ENCODE measurements around the gene DOCK8. TPM values are rescaled to one million over a fixed set of nuclear protein-coding genes. Genes with fewer than 3 reads are reported as not detected.

Gene DOCK8
- total RNA-seq, 2 donors from 2014 or later = 5.2 to 9.5 TPM

DNA sequence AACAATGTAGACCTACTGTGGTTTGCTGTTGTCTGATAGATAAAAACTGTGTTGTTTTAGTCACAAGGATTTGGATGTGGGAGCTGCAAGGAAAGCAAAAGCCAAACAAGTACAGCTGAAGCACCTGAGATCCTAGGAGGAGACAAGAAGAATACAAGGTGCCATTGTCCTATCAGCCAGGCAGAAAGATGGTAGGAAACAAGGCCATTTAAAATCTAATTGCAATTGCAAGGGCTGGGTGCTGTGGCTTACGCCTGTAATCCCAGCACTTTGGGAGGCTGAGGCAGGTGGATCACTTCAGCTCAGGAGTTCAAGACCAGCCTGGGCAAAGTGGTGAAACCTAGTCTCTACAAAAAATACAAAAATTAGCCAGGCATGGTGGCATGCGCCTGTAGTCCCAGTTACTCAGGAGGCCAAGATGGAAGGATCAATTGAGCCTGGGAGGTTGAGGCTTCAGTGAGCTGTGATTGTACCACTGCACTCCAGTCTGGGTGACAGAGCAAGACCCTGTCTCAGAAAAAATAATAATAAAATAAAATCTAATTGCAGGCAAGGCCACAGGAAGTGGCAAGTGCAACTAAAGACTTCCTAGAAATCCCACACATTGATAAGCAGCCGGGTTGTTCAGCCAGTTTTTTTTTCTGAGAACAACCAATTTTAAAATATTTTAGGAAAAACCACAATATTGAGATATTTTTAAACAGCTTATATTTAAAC is 22.6 kb downstream of the DOCK8 start:
- H3K9me3 ChIP-seq = no peaks in the 10 kb centered on the region
- H3K4me3 ChIP-seq = no peak overlapping the region
- H3K27me3 ChIP-seq = no peaks in the 10 kb centered on the region
- no peaks in the 10 kb centered on the region for H3K4me1 ChIP-seq
- no peaks in the 10 kb centered on the region for H3K36me3 ChIP-seq
- DNase-seq (ENCODE audit: low spot score) = no peak
- H3K27ac ChIP-seq = no peak overlapping the region
- TF ChIP-seq CTCF (IDR thresholded peaks at IDR 0.05) = no peak

GRCh38 chr9:237858-238345 is 23.2 kb downstream of the DOCK8 start:
- Histone ChIP-seq H3K4me1 (no peaks in the 10 kb centered on the region), H3K36me3 (no peaks in the 10 kb centered on the region), H3K27ac (no peak overlapping the region), H3K4me3 (no peak overlapping the region), H3K27me3 (no peaks in the 10 kb centered on the region), H3K9me3 (no peaks in the 10 kb centered on the region)
- TF ChIP-seq CTCF (IDR thresholded peaks at IDR 0.05) = no peak
- DNase-seq (ENCODE audit: low spot score) = no peak

- Histone ChIP-seq H3K9me3 (no peaks in the 10 kb centered on the region), H3K36me3 (no peaks in the 10 kb centered on the region), H3K4me1 (no peaks in the 10 kb centered on the region), H3K27me3 (no peaks in the 10 kb centered on the region), H3K4me3 (no peak overlapping the region), H3K27ac (no peak overlapping the region)
- no peak for TF ChIP-seq CTCF (IDR thresholded peaks at IDR 0.05)
- DNase-seq (ENCODE audit: low spot score) = no peak
These were observed 27.9 kb downstream of the DOCK8 start for GRCh38 chr9:242461-243080.

DNA sequence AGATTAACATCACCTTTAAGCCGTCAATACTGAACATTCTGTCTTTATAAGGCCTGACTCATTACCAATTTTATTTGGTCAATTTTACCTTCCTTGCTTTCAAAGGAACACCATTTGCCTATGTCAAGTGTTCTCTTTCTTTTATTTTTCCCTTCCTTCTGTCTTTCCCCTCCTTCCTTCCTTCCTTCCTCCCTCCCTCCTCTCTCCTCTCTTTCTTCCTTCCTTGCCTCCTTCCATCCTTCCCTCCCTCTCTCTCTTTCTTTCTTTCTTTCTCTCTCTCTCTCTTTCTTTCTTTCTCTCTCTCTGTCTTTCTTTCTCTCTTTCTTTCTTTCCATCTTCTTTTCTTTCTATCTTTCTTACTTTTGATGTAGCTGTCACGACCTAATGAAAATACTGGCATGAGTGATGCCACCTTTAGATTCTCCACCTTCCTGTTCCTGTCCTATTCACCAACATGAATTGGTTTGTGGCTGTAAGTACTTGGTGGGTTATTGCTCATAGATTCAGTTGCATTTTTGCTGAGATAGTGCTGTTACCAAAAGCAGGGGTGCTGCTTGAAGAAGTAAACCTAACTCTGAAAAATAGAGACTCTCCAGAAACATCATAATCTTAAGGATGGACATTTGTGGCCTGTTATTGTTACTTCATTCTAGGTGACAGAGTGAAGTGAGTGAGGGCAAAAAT is 33.8 kb downstream of the DOCK8 start:
- no peaks in the 10 kb centered on the region for H3K9me3 ChIP-seq
- H3K4me1 ChIP-seq = no peaks in the 10 kb centered on the region
- no peak for TF ChIP-seq CTCF (IDR thresholded peaks at IDR 0.05)
- H3K27me3 ChIP-seq = no peaks in the 10 kb centered on the region
- no peak for DNase-seq (ENCODE audit: low spot score)
- H3K27ac ChIP-seq = no peak overlapping the region
- H3K4me3 ChIP-seq = no peak overlapping the region
- no peaks in the 10 kb centered on the region for H3K36me3 ChIP-seq

DNA sequence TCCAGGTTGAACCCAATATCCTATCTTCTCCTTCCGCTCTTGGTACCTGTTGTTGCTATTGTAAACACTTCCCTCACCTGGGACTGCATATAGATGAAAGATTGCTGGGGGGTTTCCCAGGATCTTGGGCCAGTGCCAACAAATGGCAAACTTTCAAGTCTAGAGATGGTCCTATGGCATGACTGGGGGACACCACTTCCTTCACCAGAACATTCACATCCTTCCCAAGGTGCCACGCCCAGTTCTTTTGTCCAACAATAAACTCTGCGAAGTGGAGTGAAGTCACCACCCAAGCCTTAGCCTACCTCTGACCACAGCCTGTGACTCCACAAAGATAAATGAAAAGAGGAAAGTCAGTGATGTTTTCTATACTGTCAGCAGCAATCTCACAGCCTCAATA is 34.4 kb downstream of the DOCK8 start:
- H3K36me3 ChIP-seq = no peaks in the 10 kb centered on the region
- H3K4me1 ChIP-seq = no peaks in the 10 kb centered on the region
- no peaks in the 10 kb centered on the region for H3K9me3 ChIP-seq
- DNase-seq (ENCODE audit: low spot score) = no peak
- TF ChIP-seq CTCF (IDR thresholded peaks at IDR 0.05) = no peak
- H3K27ac ChIP-seq = no peak overlapping the region
- H3K4me3 ChIP-seq = no peak overlapping the region
- H3K27me3 ChIP-seq = no peaks in the 10 kb centered on the region

Data from right atrium auricular region (tissue), 2 donors.